Measurements from ENCODE around the gene ADGRB3.

GRCh38 chr6:68947721-68948120, 312.6 kb downstream of the ADGRB3 start:
- TF ChIP-seq CTCF (IDR thresholded peaks at IDR 0.05; ENCODE audit: low read depth, low read length, missing input control), result no peak
- TF ChIP-seq TAF1 (conservative IDR thresholded peaks at IDR 0.05), result no peak
- no peak for TF ChIP-seq MAX (IDR thresholded peaks at IDR 0.05)
- no peak for TF ChIP-seq RAD21 (IDR thresholded peaks at IDR 0.05)
- TF ChIP-seq ATF3 (IDR thresholded peaks at IDR 0.05), result no peak
- TF ChIP-seq REST (IDR thresholded peaks at IDR 0.05), result no peak
- TF ChIP-seq SP1 (IDR thresholded peaks at IDR 0.05), result no peak
- no peak for TF ChIP-seq JUND (IDR thresholded peaks at IDR 0.05)
